H7 (cell line): ENCODE data around the gene CDHR2. TPM values are rescaled to one million over a fixed set of nuclear protein-coding genes. Genes with fewer than 3 reads are reported as not detected.

Experiments used
- DNase-seq: peaks from one replicate; pipeline ENCODE4 v3.0.0; 2012
- H3K27me3 ChIP-seq: 2 replicates; pipeline ENCODE4 v1.6.0; 2011; ENCODE audit warnings: mild to moderate bottlenecking, low read length; ENCODE audit not compliant: control insufficient read depth, insufficient read depth
- H3K36me3 ChIP-seq: replicated peaks from 2 replicates; pipeline ENCODE4 v1.5.1; 2011; ENCODE audit warnings: low read length; ENCODE audit not compliant: control insufficient read depth, insufficient read depth
- H3K4me3 ChIP-seq: 2 replicates; pipeline ENCODE4 v1.5.1; 2011; ENCODE audit warnings: low read depth, mild to moderate bottlenecking, control low read depth, low read length, moderate library complexity; ENCODE audit not compliant: insufficient read depth
- total RNA-seq: library from RNA; depleted of rRNA; stranded (reverse); fragments of >200 nt; shearing (Covaris generic); gene quantifications from 2 replicates; pipeline ENCODE4 v1.2.3, GENCODE V29; 2014

Gene CDHR2
- total RNA-seq, 1 experiment from 2014 or later, result 0.21 TPM

DNA sequence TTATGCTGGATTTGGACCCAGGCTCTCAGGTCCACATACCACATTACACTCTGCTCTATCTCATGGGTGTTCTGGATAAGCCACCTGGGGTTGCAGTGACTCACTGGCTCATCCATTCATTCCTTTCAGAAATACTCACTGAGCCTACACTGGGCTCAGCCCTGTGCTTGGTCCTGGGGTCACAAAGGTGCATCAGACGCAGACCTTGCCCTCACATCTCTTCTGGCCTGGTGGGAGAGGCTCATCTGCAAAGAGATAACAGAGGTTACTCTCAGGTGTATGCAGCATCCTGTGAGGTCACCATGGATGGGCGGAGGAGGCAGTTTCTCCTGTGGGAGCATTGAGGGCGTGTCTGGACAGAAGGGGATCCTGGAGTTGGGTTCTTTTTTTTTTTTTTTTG is 12.1 kb downstream of the CDHR2 start:
- no peaks in the 10 kb centered on the region for H3K36me3 ChIP-seq

DNA sequence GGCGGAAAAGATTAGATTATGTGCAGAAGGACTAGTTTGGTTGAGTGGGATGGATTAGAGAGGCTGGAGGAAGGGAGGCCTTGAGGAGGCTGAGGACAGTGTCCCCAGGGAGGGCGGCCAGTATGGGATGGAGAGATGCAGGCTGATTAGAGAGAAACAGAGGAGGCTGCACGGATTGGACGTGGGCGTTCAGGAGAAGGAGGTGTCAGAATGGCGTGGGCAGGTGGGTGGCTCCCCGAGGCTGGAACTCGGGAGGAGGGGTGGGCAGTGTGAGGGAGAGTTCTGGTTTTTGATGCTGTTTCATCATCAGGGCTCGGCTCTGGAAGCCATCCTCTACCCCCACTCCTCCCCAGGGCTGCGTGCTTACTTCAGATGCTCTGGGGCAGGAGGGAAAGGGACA is 13.0 kb downstream of the CDHR2 start:
- Histone ChIP-seq H3K27me3 (no peaks in the 10 kb centered on the region), H3K4me3 (no peak overlapping the region), H3K36me3 (no peaks in the 10 kb centered on the region)
- peak; percentile 32 for DNase-seq

More for the DNA sequence above, 12.1 kb downstream of the CDHR2 start:
- H3K4me3 ChIP-seq, result no peak overlapping the region
- no peaks in the 10 kb centered on the region for H3K27me3 ChIP-seq
- no peak for DNase-seq

DNA sequence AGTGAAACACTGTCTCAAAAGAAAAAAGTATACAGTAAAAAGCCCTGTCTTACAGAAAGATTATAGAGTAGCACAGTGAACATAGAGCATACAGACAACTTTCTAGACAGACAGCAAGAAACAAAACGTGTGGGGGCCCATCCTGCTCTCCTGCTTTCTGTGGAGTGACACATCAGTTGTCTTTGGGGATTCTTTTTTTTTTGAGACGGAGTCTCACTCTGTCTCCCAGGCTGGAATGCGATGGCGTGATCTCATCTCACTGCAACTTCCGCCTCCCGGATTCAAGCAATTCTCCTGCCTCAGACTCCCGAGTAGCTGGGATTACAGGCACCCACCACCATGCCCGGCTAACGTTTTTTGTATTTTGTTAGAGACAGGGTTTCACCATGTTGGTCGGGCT is 14.9 kb downstream of the CDHR2 start:
- Histone ChIP-seq H3K36me3 (no peaks in the 10 kb centered on the region), H3K4me3 (no peak overlapping the region), H3K27me3 (no peaks in the 10 kb centered on the region)
- no peak for DNase-seq

DNA sequence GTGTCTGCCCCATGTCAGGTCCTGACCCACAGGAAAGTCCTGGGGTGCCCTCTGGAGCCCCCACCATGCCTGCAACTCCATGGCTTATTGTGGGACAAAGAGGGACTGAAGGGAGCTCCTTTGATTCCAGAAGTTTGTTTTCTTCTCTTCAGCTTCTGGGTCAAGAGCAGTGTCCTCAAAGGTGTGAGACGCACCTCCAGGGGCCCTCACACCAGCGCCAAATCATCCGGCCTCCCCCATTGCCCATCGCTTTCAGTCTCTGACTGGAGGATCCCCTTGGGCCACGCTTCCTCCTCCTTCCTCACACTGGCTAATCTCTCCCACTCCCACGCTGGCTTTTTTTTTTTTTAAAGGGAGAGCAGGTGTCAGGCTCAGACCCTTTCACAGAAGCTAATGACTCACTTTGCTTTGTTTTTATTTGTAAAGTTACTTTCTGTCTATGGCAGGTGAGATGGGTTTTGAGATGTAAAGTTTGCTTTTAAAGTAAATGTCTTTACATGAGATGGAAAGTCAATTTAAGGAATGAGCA is 16.7 kb downstream of the CDHR2 start:
- H3K27me3 ChIP-seq, result no peaks in the 10 kb centered on the region
- H3K4me3 ChIP-seq, result no peak overlapping the region
- DNase-seq, result no peak
- no peaks in the 10 kb centered on the region for H3K36me3 ChIP-seq

DNA sequence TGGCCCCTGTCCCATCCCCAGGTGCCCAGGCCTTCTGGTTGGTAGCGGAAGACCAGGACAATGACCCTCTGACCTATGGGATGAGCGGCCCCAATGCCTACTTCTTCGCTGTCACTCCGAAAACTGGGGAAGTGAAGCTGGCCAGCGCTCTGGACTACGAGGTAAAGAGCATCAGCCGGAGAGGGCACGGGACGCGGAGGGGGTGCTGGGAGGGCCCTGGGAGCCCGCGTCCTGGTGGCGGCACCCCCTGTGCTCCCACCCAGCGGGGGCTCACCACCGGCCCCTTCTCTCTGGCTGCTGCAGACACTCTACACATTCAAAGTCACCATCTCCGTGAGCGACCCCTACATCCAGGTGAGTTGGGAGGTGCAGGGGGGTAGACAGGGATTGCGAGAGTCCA is 19.5 kb downstream of the CDHR2 start:
- Histone ChIP-seq H3K36me3 (no peaks in the 10 kb centered on the region), H3K4me3 (no peak overlapping the region), H3K27me3 (no peaks in the 10 kb centered on the region)
- DNase-seq, result peak; percentile 60

DNA sequence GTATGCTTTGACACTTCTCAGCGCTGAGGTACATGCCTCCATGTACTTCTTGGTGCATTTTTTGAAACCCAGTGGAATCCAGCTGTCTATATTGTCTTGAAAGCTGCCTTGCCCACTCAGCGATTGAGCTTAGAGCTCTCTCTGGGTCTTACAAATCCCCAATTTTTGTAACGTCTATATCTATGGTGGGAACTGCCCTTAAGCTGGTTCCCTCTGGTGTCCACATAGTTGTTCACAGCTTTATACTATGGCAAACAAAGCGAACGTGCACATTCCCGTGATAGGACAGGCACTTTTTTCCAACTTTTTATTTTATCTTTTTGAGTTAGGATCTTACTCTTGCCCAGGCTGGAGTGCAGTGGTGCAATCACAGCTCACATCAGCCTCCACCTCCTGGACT is 20.9 kb downstream of the CDHR2 start:
- no peaks in the 10 kb centered on the region for H3K27me3 ChIP-seq
- H3K4me3 ChIP-seq, result no peak overlapping the region
- no peak for DNase-seq
- H3K36me3 ChIP-seq, result no peaks in the 10 kb centered on the region

DNA sequence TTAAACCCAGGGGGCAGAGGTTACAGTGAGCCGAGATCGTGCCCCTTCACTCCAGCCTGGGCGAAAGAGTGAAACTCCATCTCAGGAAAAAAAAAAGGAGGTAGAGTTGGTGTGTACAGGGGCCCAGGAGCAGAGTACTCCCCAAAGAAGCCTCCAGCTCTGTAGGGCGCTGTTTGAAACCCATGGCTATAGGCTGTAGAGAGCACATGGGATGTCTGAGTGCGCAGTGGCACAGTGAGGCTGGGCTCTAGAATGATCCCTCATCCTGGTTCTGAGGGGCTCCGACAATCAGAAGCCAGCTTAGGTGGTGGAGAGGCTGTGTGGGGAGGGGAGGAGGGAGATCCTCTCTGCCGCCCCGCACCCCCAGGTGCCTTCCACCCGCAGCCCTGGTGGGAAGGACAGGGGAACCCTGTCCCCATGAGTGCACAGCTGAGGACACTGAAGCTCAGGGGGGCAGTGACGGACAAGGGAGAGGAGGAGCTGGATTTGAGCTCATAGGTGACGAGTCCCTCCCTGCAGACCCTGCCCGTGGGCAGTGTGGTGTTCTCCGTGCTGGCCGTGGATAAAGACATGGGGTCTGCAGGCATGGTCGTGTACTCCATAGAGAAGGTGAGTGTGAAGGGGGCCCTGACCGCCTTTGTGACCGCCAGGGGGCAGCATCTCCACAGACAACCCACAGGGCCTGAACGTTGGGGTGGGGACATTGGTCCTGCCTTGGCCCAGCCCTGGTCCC is 24.6 kb downstream of the CDHR2 start:
- Histone ChIP-seq H3K36me3 (no peaks in the 10 kb centered on the region), H3K27me3 (no peaks in the 10 kb centered on the region), H3K4me3 (no peak overlapping the region)
- peak; percentile 96 for DNase-seq

DNA sequence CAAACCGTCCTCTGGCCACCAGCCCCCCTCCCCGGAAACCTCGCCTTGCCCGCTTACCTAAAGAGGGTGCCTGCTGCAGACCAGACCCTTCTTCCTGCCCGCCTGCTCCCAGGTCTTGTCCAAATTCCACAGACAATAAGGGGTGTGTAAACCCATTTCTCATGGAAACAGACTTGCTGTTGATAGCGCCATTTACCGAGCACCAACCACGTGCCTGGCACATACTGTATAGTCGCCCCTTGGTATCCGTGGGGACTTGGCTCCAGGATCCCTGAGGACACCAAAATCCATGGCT is 25.1 kb downstream of the CDHR2 start:
- DNase-seq, result no peak
- H3K4me3 ChIP-seq, result no peak overlapping the region
- H3K27me3 ChIP-seq, result no peaks in the 10 kb centered on the region
- no peaks in the 10 kb centered on the region for H3K36me3 ChIP-seq

DNA sequence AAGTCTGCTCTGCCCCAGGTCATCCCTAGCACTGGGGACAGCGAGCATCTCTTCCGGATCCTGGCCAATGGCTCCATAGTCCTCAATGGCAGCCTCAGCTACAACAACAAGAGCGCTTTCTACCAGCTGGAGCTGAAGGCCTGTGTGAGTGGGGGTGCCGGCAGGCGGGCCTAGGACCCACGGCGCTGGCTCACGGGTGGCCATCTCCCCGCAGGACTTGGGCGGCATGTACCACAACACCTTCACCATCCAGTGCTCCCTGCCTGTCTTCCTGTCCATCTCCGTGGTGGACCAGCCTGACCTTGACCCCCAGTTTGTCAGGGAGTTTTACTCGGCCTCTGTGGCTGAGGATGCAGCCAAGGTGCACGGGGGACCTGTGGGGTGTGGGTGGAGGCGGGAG is 25.9 kb downstream of the CDHR2 start:
- Histone ChIP-seq H3K27me3 (no peaks in the 10 kb centered on the region), H3K36me3 (no peaks in the 10 kb centered on the region), H3K4me3 (no peak overlapping the region)
- no peak for DNase-seq

DNA sequence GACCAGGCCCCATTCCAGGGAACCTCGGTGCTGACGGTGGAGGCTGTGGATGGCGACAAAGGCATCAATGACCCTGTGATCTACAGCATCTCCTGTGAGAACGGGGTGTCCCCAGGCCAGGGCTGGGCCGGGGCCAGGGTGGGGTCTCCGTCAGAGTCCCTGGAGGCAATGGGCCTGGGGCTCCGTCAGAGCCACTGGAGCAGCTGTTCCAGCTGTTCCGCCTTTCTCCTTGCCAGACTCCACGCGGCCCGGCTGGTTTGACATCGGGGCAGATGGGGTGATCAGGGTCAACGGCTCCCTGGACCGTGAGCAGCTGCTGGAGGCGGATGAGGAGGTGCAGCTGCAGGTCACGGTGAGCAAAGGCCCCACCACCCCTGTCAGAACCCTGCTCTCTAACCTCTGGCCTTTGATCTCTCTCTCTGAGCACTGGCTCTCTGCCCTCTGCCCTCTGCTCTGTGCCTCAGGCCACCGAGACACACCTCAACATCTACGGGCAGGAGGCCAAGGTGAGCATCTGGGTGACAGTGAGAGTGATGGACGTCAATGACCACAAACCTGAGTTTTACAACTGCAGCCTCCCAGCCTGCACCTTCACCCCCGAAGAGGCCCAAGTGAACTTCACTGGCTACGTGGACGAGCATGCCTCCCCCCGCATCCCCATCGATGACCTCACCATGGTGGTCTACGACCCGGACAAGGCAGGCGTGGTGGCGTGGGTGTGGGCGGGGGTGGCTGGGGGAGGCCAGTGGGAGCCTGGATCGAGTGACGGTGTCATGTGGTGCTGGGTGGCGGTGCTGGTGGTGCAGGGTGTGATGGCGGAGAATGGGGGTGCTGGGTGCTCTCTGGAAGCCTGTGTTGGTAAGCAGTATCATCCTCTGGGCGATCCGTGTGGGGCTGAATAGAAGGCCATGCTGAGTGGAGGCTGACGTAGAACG is 26.6 kb downstream of the CDHR2 start:
- Histone ChIP-seq H3K36me3 (no peaks in the 10 kb centered on the region), H3K27me3 (no peaks in the 10 kb centered on the region), H3K4me3 (no peak overlapping the region)
- no peak for DNase-seq

DNA sequence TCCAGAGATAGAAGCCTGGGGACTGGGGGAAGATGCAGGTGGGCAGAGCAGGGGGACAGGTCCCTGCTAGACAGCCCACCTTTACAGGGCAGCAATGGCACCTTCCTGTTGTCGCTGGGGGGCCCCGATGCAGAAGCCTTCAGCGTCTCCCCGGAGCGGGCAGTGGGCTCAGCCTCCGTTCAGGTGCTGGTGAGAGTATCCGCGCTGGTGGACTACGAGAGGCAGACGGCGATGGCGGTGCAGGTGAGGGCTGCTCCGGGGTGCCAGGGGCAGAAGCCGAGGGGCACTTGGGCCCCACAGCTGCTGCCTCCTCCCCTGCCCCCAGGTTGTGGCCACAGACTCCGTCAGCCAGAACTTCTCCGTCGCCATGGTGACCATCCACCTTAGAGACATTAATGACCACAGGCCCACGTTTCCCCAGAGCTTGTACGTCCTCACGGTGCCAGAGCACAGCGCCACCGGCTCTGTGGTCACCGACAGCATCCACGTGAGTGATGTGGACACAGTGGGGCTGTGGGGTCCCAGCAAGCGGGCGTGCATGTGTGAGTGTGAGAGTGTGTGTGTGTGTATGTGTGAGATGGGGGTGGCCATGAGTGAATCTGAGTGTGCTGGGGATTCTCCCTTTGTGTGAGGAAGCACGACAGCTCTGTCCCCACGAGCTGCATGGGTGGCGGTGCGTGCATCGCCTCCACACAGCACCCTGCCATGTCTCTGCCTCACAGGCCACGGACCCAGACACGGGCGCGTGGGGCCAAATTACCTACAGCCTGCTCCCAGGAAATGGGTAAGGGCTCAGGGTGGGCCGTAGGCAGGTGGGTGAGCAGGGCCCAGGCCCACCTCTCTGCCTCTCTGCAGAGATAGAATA is 28.4 kb downstream of the CDHR2 start:
- DNase-seq, result no peak
- H3K36me3 ChIP-seq, result no peaks in the 10 kb centered on the region
- H3K27me3 ChIP-seq, result no peaks in the 10 kb centered on the region
- H3K4me3 ChIP-seq, result no peak overlapping the region

DNA sequence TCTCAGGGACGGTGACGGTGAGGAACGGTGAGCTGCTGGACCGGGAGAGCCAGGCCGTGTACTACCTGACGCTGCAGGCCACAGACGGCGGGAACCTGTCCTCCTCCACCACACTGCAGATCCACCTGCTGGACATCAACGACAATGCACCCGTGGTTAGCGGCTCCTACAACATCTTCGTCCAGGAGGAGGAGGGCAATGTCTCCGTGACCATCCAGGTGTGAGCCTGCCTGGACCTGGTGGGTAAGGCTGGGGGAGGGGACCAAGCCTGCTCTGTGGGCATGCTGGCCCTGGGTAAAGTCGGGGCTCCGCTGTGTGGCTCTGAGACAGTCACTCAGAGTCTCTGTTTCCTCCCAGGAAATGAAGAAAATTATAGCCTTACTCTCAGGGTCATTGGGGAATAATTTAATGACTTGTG is 29.3 kb downstream of the CDHR2 start:
- no peak overlapping the region for H3K4me3 ChIP-seq
- H3K27me3 ChIP-seq, result no peaks in the 10 kb centered on the region
- H3K36me3 ChIP-seq, result no peaks in the 10 kb centered on the region
- peak; percentile 95 for DNase-seq

DNA sequence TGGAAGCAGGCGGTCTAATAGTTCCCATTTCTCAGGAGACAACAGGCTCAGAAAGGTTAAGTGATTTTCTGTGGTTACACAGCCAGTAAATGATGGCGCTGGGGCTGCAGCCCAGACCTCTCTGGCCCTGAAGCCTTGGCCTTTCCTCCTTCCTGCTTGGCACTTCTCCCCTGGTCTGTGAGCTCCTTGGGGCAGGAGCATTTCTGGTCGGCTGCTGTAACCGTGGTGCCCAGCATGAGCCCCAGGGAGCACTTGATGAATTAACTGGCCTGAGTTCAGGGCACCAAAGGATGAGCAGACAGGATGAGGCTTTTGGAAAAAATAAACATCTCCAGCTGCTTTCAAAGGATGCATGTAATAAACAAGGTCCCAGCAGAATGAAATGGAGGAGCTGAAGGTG is 30.2 kb downstream of the CDHR2 start:
- Histone ChIP-seq H3K36me3 (no peaks in the 10 kb centered on the region), H3K4me3 (no peak overlapping the region), H3K27me3 (no peaks in the 10 kb centered on the region)
- DNase-seq, result no peak

DNA sequence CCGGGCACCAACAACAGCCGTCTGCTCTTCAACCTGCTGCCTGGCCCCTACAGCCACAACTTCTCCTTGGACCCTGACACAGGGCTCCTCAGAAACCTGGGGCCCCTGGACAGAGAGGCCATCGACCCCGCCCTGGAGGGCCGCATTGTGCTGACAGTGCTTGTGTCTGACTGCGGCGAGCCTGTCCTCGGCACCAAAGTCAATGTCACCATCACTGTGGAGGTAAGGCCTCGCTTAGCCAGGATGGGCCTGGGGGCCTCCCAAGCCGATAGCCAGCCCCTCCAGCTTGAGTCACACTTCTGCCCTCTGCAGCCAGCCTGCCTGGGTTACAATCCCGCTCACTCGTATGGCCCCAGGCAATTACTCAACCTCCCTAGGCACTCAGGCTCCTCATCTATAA is 32.2 kb downstream of the CDHR2 start:
- no peaks in the 10 kb centered on the region for H3K27me3 ChIP-seq
- H3K36me3 ChIP-seq, result no peaks in the 10 kb centered on the region
- DNase-seq, result no peak
- no peak overlapping the region for H3K4me3 ChIP-seq
